ENCODE results near the gene SH2D4B. TPM values are rescaled to one million over a fixed set of nuclear protein-coding genes. Genes with fewer than 3 reads are reported as not detected.
A peak's percentile ranks its signal among the peaks of the same experiment; 100 is the strongest.
"Not testable (repeated sequence)": the region's sequence is repeated elsewhere in the genome, so short reads cannot be mapped to it uniquely, and the experiment has no call there.

Gene SH2D4B
- total RNA-seq, 1 donor from 2014 or later: 1.4 TPM

GRCh38 chr10:80540136-80540535 is 2.4 kb downstream of the SH2D4B start:
- Histone ChIP-seq H3K27me3 (ENCODE audit: low read depth) (no peaks in the 10 kb centered on the region), H3K4me1 (peaks cover 19% of the 10 kb centered on the region), H3K9me3 (no peaks in the 10 kb centered on the region), H3K36me3 (no peaks in the 10 kb centered on the region), H3K4me3 (no peak overlapping the region), H3K27ac (peak overlapping the region; percentile 11)
- intact Hi-C loops (cut with DNase I): no loop called here
- TF ChIP-seq, protein P1, sequence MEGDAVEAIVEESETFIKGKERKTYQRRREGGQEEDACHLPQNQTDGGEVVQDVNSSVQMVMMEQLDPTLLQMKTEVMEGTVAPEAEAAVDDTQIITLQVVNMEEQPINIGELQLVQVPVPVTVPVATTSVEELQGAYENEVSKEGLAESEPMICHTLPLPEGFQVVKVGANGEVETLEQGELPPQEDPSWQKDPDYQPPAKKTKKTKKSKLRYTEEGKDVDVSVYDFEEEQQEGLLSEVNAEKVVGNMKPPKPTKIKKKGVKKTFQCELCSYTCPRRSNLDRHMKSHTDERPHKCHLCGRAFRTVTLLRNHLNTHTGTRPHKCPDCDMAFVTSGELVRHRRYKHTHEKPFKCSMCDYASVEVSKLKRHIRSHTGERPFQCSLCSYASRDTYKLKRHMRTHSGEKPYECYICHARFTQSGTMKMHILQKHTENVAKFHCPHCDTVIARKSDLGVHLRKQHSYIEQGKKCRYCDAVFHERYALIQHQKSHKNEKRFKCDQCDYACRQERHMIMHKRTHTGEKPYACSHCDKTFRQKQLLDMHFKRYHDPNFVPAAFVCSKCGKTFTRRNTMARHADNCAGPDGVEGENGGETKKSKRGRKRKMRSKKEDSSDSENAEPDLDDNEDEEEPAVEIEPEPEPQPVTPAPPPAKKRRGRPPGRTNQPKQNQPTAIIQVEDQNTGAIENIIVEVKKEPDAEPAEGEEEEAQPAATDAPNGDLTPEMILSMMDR (IDR thresholded peaks at IDR 0.05): no peak
- no peak for ATAC-seq
- DNase-seq: no peak

- peaks cover 19% of the 10 kb centered on the region for H3K4me1 ChIP-seq
- H3K27ac ChIP-seq: peak overlapping the region; percentile 57
- DNase-seq (no peak), ATAC-seq (peak in 1 of 2 donors; percentile 52)
- TF ChIP-seq, protein P1 (IDR thresholded peaks at IDR 0.05): no peak
- no peaks in the 10 kb centered on the region for H3K36me3 ChIP-seq
- H3K27me3 ChIP-seq (ENCODE audit: low read depth): no peaks in the 10 kb centered on the region
- peak overlapping the region; percentile 37 for H3K4me3 ChIP-seq
- H3K9me3 ChIP-seq: no peaks in the 10 kb centered on the region
- intact Hi-C loops (cut with DNase I): no loop called here
These were observed 2.9 kb downstream of the SH2D4B start for GRCh38 chr10:80540618-80540980.

GRCh38 chr10:80540981-80541750 is 3.5 kb downstream of the SH2D4B start:
- TF ChIP-seq, protein P1 (IDR thresholded peaks at IDR 0.05): no peak
- H3K9me3 ChIP-seq: no peaks in the 10 kb centered on the region
- H3K4me3 ChIP-seq: peak overlapping the region; percentile 37
- H3K27me3 ChIP-seq (ENCODE audit: low read depth): no peaks in the 10 kb centered on the region
- H3K36me3 ChIP-seq: no peaks in the 10 kb centered on the region
- ATAC-seq (peak; percentile 57 to 83), DNase-seq (no peak)
- peaks cover 18% of the 10 kb centered on the region for H3K4me1 ChIP-seq
- peak overlapping the region; percentile 57 for H3K27ac ChIP-seq
- intact Hi-C loops (cut with DNase I): no loop called here

- Histone ChIP-seq H3K4me1 (peaks cover 15% of the 10 kb centered on the region), H3K4me3 (no peak overlapping the region), H3K9me3 (no peaks in the 10 kb centered on the region), H3K27me3 (ENCODE audit: low read depth) (no peaks in the 10 kb centered on the region), H3K36me3 (no peaks in the 10 kb centered on the region), H3K27ac (peak overlapping the region; percentile 57)
- ATAC-seq: no peak
- no peak for DNase-seq
- TF ChIP-seq, protein P1 (IDR thresholded peaks at IDR 0.05): no peak
- intact Hi-C loops (cut with DNase I): no loop called here
These were observed 4.4 kb downstream of the SH2D4B start for GRCh38 chr10:80542053-80542452.

- TF ChIP-seq, protein P1 (IDR thresholded peaks at IDR 0.05): no peak
- intact Hi-C loops (cut with DNase I): no loop called here
- ATAC-seq: no peak
- no peaks in the 10 kb centered on the region for H3K36me3 ChIP-seq
- H3K27ac ChIP-seq: no peak overlapping the region
- peaks cover 15% of the 10 kb centered on the region for H3K4me1 ChIP-seq
- H3K27me3 ChIP-seq (ENCODE audit: low read depth): no peaks in the 10 kb centered on the region
- no peak for DNase-seq
- H3K4me3 ChIP-seq: no peak overlapping the region
- no peaks in the 10 kb centered on the region for H3K9me3 ChIP-seq
These were observed 5.1 kb downstream of the SH2D4B start for GRCh38 chr10:80542652-80543318.

DNA sequence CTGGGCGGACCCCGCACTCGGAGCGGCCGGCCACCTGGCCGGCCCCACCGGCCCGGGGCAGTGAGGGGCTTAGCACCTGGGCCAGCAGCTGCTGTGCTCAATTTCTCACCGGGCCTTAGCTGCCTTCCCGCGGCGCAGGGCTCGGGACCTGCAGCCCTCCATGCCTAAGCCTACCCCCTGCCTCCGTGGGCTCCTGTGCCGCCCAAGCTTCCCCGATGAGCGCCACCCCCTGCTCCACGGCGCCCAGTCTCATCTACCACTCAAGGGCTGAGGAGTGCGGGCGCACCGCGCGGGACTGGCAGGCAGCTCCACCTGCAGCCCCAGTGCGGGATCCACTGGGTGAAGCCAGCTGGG is 5.6 kb downstream of the SH2D4B start:
- DNase-seq; H3K36me3 ChIP-seq; ATAC-seq; H3K4me3 ChIP-seq; H3K27ac ChIP-seq; intact Hi-C loops (cut with DNase I); H3K27me3 ChIP-seq (ENCODE audit: low read depth); H3K9me3 ChIP-seq: not testable (repeated sequence)
- H3K4me1 ChIP-seq: peaks cover 15% of the 10 kb centered on the region
